ENCODE data around the gene CCNF.

- TF ChIP-seq CTCF (IDR thresholded peaks at IDR 0.05; ENCODE audit: insufficient read depth, low read length) (no peak), POLR2AphosphoS5 (IDR thresholded peaks at IDR 0.05; ENCODE audit: low read depth) (no peak), GABPA (IDR thresholded peaks at IDR 0.05; ENCODE audit: low read depth) (no peak), REST (IDR thresholded peaks at IDR 0.05; ENCODE audit: insufficient replicate concordance, low read depth) (no peak), SPI1 (IDR thresholded peaks at IDR 0.05; ENCODE audit: borderline replicate concordance, low read depth) (no peak)
Measured at GRCh38 chr16:2471653-2472487, 42.6 kb downstream of the CCNF start.
